ENCODE data around the gene PRKCZ.

- TF ChIP-seq SPI1 (IDR thresholded peaks at IDR 0.05; ENCODE audit: low read depth, low read length) = no peak
- no peak for TF ChIP-seq POLR2AphosphoS5 (IDR thresholded peaks at IDR 0.05; ENCODE audit: low read depth, low read length)
- TF ChIP-seq POLR2A (IDR thresholded peaks at IDR 0.05; ENCODE audit: low read depth, low read length) = no peak
- no peak for TF ChIP-seq TAF1 (IDR thresholded peaks at IDR 0.05; ENCODE audit: low read depth, low read length)
- TF ChIP-seq PAX5 (IDR thresholded peaks at IDR 0.05; ENCODE audit: insufficient read depth, low read length, severe bottlenecking) = no peak
Observed at GRCh38 chr1:2100780-2101108, 50.5 kb downstream of the PRKCZ start.
